ENCODE measurements around the gene TEX50. TPM values are rescaled to one million over a fixed set of nuclear protein-coding genes. Genes with fewer than 3 reads are reported as not detected.
"Not testable (repeated sequence)": the region's sequence is repeated elsewhere in the genome, so short reads cannot be mapped to it uniquely, and the experiment has no call there.

The TEX50 gene
- total RNA-seq, 1 experiment from 2014 or later, result not detected

GRCh38 chr1:173603056-173603591 is 32.0 kb upstream of the TEX50 start, which contains the start of gene SLC9C2:
Gene SLC9C2 (minus strand): TSS chr1:173603072. CDS start chr1:173601776, 1,296 bp downstream.
- intact Hi-C loops (cut with micrococcal nuclease), result no loop called here
- Histone ChIP-seq H3K4me2 (ENCODE audit: low read length) (no peak within 1 kb of the TSS), H3K79me2 (ENCODE audit: insufficient read depth, low read length) (no peaks in the 10 kb centered on the region), H2AFZ (ENCODE audit: low read depth, low read length, poor library complexity, severe bottlenecking) (no peak within 1 kb of the TSS), H4K20me1 (ENCODE audit: insufficient read depth) (no peaks in the 10 kb centered on the region), H3K27ac (ENCODE audit: low read depth, low read length) (no peak within 1 kb of the TSS), H3K27me3 (ENCODE audit: insufficient read depth, low read length) (no peaks in the 10 kb centered on the region), H3K4me1 (ENCODE audit: control insufficient read depth in 1 of 2, insufficient read depth in 2 of 2, low read length in 2 of 2) (no peaks in the 10 kb centered on the region), H3K9me2 (ENCODE audit: insufficient read depth) (no peaks in the 10 kb centered on the region), H3K9ac (ENCODE audit: low read length) (no peak within 1 kb of the TSS), H3K36me3 (ENCODE audit: control insufficient read depth in 1 of 2, insufficient read depth in 2 of 2, low read length in 2 of 2) (no peaks in the 10 kb centered on the region), H3K9me3 (ENCODE audit: control insufficient read depth in 1 of 2, insufficient read depth in 1 of 2, low read depth in 1 of 2, low read length in 2 of 2) (no peaks in the 10 kb centered on the region), H3K4me3 (replicated peaks in 1 of 2; ENCODE audit: low read depth in 1 of 2, low read length in 2 of 2) (no peak within 1 kb of the TSS)
- ChIA-PET RAD21 (ENCODE audit: low non-redundant PET in 1 of 2, low total read pairs in 2 of 2, uncharacterized antibody in 2 of 2, unreplicated experiment in 2 of 2) (no interaction called here), CTCF (no interaction called here), POLR2A (no interaction called here)
- DNase-seq (ENCODE audit: low read depth, low spot score) (no peak), ATAC-seq (no peak)
- no TSS peak for BruUV-seq (replicated peaks)
- TF ChIP-seq SIN3A (IDR thresholded peaks at IDR 0.05; ENCODE audit: low read depth) (no peak), RAD21 (IDR thresholded peaks at IDR 0.05; ENCODE audit: low read depth) (no peak), EZH2phosphoT487 (IDR thresholded peaks at IDR 0.05; ENCODE audit: borderline replicate concordance) (no peak), SP1 (IDR thresholded peaks at IDR 0.05; ENCODE audit: low read depth) (no peak)

- no peaks in the 10 kb centered on the region for H3K9me3 ChIP-seq (ENCODE audit: control insufficient read depth in 1 of 2, insufficient read depth in 1 of 2, low read depth in 1 of 2, low read length in 2 of 2)
- no peak overlapping the region for H2AFZ ChIP-seq (ENCODE audit: low read depth, low read length, poor library complexity, severe bottlenecking)
- no peak overlapping the region for H3K4me3 ChIP-seq (replicated peaks in 1 of 2; ENCODE audit: low read depth in 1 of 2, low read length in 2 of 2)
- intact Hi-C loops (cut with micrococcal nuclease), result no loop called here
- no peaks in the 10 kb centered on the region for H3K79me2 ChIP-seq (ENCODE audit: insufficient read depth, low read length)
- ATAC-seq (no peak), DNase-seq (ENCODE audit: low read depth, low spot score) (no peak)
- H4K20me1 ChIP-seq (ENCODE audit: insufficient read depth), result no peaks in the 10 kb centered on the region
- no peak overlapping the region for H3K4me2 ChIP-seq (ENCODE audit: low read length)
- POLR2A ChIA-PET, result no interaction called here
- H3K36me3 ChIP-seq (ENCODE audit: control insufficient read depth in 1 of 2, insufficient read depth in 2 of 2, low read length in 2 of 2), result no peaks in the 10 kb centered on the region
- no peaks in the 10 kb centered on the region for H3K27me3 ChIP-seq (ENCODE audit: insufficient read depth, low read length)
- no TSS peak for BruUV-seq (replicated peaks)
- no peak overlapping the region for H3K27ac ChIP-seq (ENCODE audit: low read depth, low read length)
- CTCF ChIA-PET, result no interaction called here
- TF ChIP-seq ZFX (IDR thresholded peaks at IDR 0.05) (no peak), TCF7L2 (IDR thresholded peaks at IDR 0.05; ENCODE audit: borderline replicate concordance, extremely low read depth, insufficient read depth, insufficient read length) (no peak), POLR2A (IDR thresholded peaks at IDR 0.05; ENCODE audit: borderline replicate concordance, extremely low read depth, insufficient read depth, insufficient read length) (no peak), FOSL1 (IDR thresholded peaks at IDR 0.05; ENCODE audit: low read depth) (no peak), SRF (IDR thresholded peaks at IDR 0.05; ENCODE audit: low read depth) (no peak), CEBPB (IDR thresholded peaks at IDR 0.05; ENCODE audit: low read depth) (no peak), RAD21 (IDR thresholded peaks at IDR 0.05; ENCODE audit: low read depth) (no peak), EGR1 (IDR thresholded peaks at IDR 0.05; ENCODE audit: low read depth) (no peak), CBX3 (IDR thresholded peaks at IDR 0.05; ENCODE audit: low read depth) (no peak), ZNF274 (IDR thresholded peaks at IDR 0.05; ENCODE audit: low read depth, low read length) (no peak), YY1 (IDR thresholded peaks at IDR 0.05; ENCODE audit: extremely low read depth, insufficient replicate concordance, low read depth, low read length) (no peak), ELF1 (IDR thresholded peaks at IDR 0.05; ENCODE audit: borderline replicate concordance, low read depth) (no peak)
- RAD21 ChIA-PET (ENCODE audit: low non-redundant PET in 1 of 2, low total read pairs in 2 of 2, uncharacterized antibody in 2 of 2, unreplicated experiment in 2 of 2), result no interaction called here
- no peak overlapping the region for H3K9ac ChIP-seq (ENCODE audit: low read length)
- no peaks in the 10 kb centered on the region for H3K4me1 ChIP-seq (ENCODE audit: control insufficient read depth in 1 of 2, insufficient read depth in 2 of 2, low read length in 2 of 2)
- H3K9me2 ChIP-seq (ENCODE audit: insufficient read depth), result no peaks in the 10 kb centered on the region
Measured at GRCh38 chr1:173608503-173609216, 26.5 kb upstream of the TEX50 start.

- H3K4me2 ChIP-seq (ENCODE audit: low read length); DNase-seq (ENCODE audit: low read depth, low spot score); H3K27me3 ChIP-seq (ENCODE audit: insufficient read depth, low read length); H4K20me1 ChIP-seq (ENCODE audit: insufficient read depth); ATAC-seq; intact Hi-C loops (cut with micrococcal nuclease); H3K9ac ChIP-seq (ENCODE audit: low read length); H3K36me3 ChIP-seq (ENCODE audit: control insufficient read depth in 1 of 2, insufficient read depth in 2 of 2, low read length in 2 of 2); RAD21 ChIA-PET (ENCODE audit: low non-redundant PET in 1 of 2, low total read pairs in 2 of 2, uncharacterized antibody in 2 of 2, unreplicated experiment in 2 of 2); H2AFZ ChIP-seq (ENCODE audit: low read depth, low read length, poor library complexity, severe bottlenecking); BruUV-seq (replicated peaks); H3K9me2 ChIP-seq (ENCODE audit: insufficient read depth); POLR2A ChIA-PET; CTCF ChIA-PET; H3K79me2 ChIP-seq (ENCODE audit: insufficient read depth, low read length); H3K4me1 ChIP-seq (ENCODE audit: control insufficient read depth in 1 of 2, insufficient read depth in 2 of 2, low read length in 2 of 2); H3K27ac ChIP-seq (ENCODE audit: low read depth, low read length); H3K9me3 ChIP-seq (ENCODE audit: control insufficient read depth in 1 of 2, insufficient read depth in 1 of 2, low read depth in 1 of 2, low read length in 2 of 2); H3K4me3 ChIP-seq (replicated peaks in 1 of 2; ENCODE audit: low read depth in 1 of 2, low read length in 2 of 2): not testable (repeated sequence)
Measured at GRCh38 chr1:173613086-173613485, 22.1 kb upstream of the TEX50 start.
